ENCODE data around the gene MYO10.
A peak's percentile ranks its signal among the peaks of the same experiment; 100 is the strongest.

MYO10 gene

GRCh38 chr5:16807547-16807864 lies 128.6 kb downstream of the MYO10 start:
- no peak for DNase-seq (ENCODE audit: extremely low read depth, low read depth)
- H3K4me3 ChIP-seq (replicated peaks; ENCODE audit: low read depth, low read length): no peak overlapping the region
- no peak for TF ChIP-seq CTCF (IDR thresholded peaks at IDR 0.05; ENCODE audit: low read depth, low read length, missing control alignments)

- H3K4me3 ChIP-seq (replicated peaks; ENCODE audit: low read depth, low read length): no peak overlapping the region
- no peak for DNase-seq (ENCODE audit: extremely low read depth, low read depth)
- no peak for TF ChIP-seq CTCF (IDR thresholded peaks at IDR 0.05; ENCODE audit: low read depth, low read length, missing control alignments)
Observed at GRCh38 chr5:16806711-16807546, 129.2 kb downstream of the MYO10 start.

GRCh38 chr5:16805486-16805885 lies 130.6 kb downstream of the MYO10 start:
- peak; percentile 62 for DNase-seq (ENCODE audit: extremely low read depth, low read depth)
- no peak overlapping the region for H3K4me3 ChIP-seq (replicated peaks; ENCODE audit: low read depth, low read length)
- peak; percentile 31 for TF ChIP-seq CTCF (IDR thresholded peaks at IDR 0.05; ENCODE audit: low read depth, low read length, missing control alignments)

GRCh38 chr5:16803831-16804230 lies 132.3 kb downstream of the MYO10 start:
- H3K4me3 ChIP-seq (replicated peaks; ENCODE audit: low read depth, low read length): no peak overlapping the region
- no peak for DNase-seq (ENCODE audit: extremely low read depth, low read depth)
- TF ChIP-seq CTCF (IDR thresholded peaks at IDR 0.05; ENCODE audit: low read depth, low read length, missing control alignments): no peak

GRCh38 chr5:16800477-16800876 lies 135.6 kb downstream of the MYO10 start:
- no peak for TF ChIP-seq CTCF (IDR thresholded peaks at IDR 0.05; ENCODE audit: low read depth, low read length, missing control alignments)
- H3K4me3 ChIP-seq (replicated peaks; ENCODE audit: low read depth, low read length): no peak overlapping the region
- no peak for DNase-seq (ENCODE audit: extremely low read depth, low read depth)

- H3K4me3 ChIP-seq (replicated peaks; ENCODE audit: low read depth, low read length): no peak overlapping the region
- no peak for TF ChIP-seq CTCF (IDR thresholded peaks at IDR 0.05; ENCODE audit: low read depth, low read length, missing control alignments)
- no peak for DNase-seq (ENCODE audit: extremely low read depth, low read depth)
Observed at GRCh38 chr5:16799796-16800195, 136.3 kb downstream of the MYO10 start.

GRCh38 chr5:16797951-16798350 lies 138.1 kb downstream of the MYO10 start:
- DNase-seq (ENCODE audit: extremely low read depth, low read depth): no peak
- TF ChIP-seq CTCF (IDR thresholded peaks at IDR 0.05; ENCODE audit: low read depth, low read length, missing control alignments): no peak
- no peak overlapping the region for H3K4me3 ChIP-seq (replicated peaks; ENCODE audit: low read depth, low read length)
